NB4 (cell line): ENCODE results near the gene CRTC2.
A peak's percentile ranks its signal among the peaks of the same experiment; 100 is the strongest.

ENCODE experiments used
- DNase-seq: peaks from one replicate; pipeline ENCODE4 v3.0.0; 2010; ENCODE audit warnings: low read depth
- H3K4me3 ChIP-seq: one replicate; pipeline ENCODE4 v1.5.1; 2011; ENCODE audit warnings: mild to moderate bottlenecking, low read depth, low read length, moderate library complexity
- CTCF ChIP-seq: IDR thresholded peaks from one replicate; pipeline ENCODE4 v1.5.1; 2012; ENCODE audit warnings: low read depth, low read length
- MAX ChIP-seq: IDR thresholded peaks from 2 replicates; pipeline ENCODE4 v1.6.1; 2011; ENCODE audit warnings: low read depth, low read length
- MYC ChIP-seq: IDR thresholded peaks from 2 replicates; pipeline ENCODE4 v1.6.1; 2011; ENCODE audit warnings: low read depth, low read length
- POLR2A ChIP-seq: IDR thresholded peaks from 2 replicates; pipeline ENCODE4 v1.6.1; 2011; ENCODE audit warnings: mild to moderate bottlenecking; ENCODE audit not compliant: insufficient read length; ENCODE audit errors: extremely low read depth

Gene CRTC2

GRCh38 chr1:153991806-153992205 is 33.4 kb upstream of the CRTC2 start:
- DNase-seq = no peak
- no peak for TF ChIP-seq POLR2A
- TF ChIP-seq CTCF = no peak
- TF ChIP-seq MAX = no peak
- no peak for TF ChIP-seq MYC
- peak overlapping the region; percentile 97 for H3K4me3 ChIP-seq

GRCh38 chr1:153991151-153991630 is 32.8 kb upstream of the CRTC2 start:
- H3K4me3 ChIP-seq = peak overlapping the region; percentile 97
- DNase-seq = no peak
- TF ChIP-seq POLR2A (no peak), MAX (no peak), CTCF (no peak), MYC (no peak)

- DNase-seq = peak; percentile 97
- TF ChIP-seq MAX (peak; percentile 53; the same call in 1 of the 2 replicates), MYC (peak; percentile 92), POLR2A (peak; percentile 100), CTCF (no peak)
- H3K4me3 ChIP-seq = peak within 1 kb of the TSS; percentile 97
Measured at GRCh38 chr1:153990468-153991150, 32.2 kb upstream of the CRTC2 start, which contains the start of gene RPS27. Gene RPS27 (plus strand): TSS chr1:153990762. CDS start chr1:153990797, 35 bp downstream.

- DNase-seq = no peak
- TF ChIP-seq MAX (no peak), POLR2A (no peak), MYC (no peak), CTCF (no peak)
- no peak overlapping the region for H3K4me3 ChIP-seq
Measured at GRCh38 chr1:153987621-153988020, 29.2 kb upstream of the CRTC2 start.

- no peak for TF ChIP-seq MYC
- TF ChIP-seq CTCF = no peak
- TF ChIP-seq POLR2A = no peak
- TF ChIP-seq MAX = no peak
- DNase-seq = peak; percentile 68
- peak within 1 kb of the TSS; percentile 69 for H3K4me3 ChIP-seq
Measured at GRCh38 chr1:153985941-153986761, 27.7 kb upstream of the CRTC2 start, which contains the start of gene RAB13. Gene RAB13 (minus strand): TSS chr1:153986339. CDS start chr1:153986236, 103 bp downstream.
